GM18502 (cell line): ENCODE data around the gene THOC2.
A peak's percentile ranks its signal among the peaks of the same experiment; 100 is the strongest.
"Not testable (repeated sequence)": the region's sequence is repeated elsewhere in the genome, so short reads cannot be mapped to it uniquely, and the experiment has no call there.

ENCODE experiments used
- ATAC-seq: cut with Tn5 transposase; IDR thresholded peaks from one replicate; pipeline ENCODE4 v1.9.1; 2021; ENCODE audit warnings: mild to moderate bottlenecking; ENCODE audit not compliant: unreplicated experiment, poor library complexity

The THOC2 gene, protein sequence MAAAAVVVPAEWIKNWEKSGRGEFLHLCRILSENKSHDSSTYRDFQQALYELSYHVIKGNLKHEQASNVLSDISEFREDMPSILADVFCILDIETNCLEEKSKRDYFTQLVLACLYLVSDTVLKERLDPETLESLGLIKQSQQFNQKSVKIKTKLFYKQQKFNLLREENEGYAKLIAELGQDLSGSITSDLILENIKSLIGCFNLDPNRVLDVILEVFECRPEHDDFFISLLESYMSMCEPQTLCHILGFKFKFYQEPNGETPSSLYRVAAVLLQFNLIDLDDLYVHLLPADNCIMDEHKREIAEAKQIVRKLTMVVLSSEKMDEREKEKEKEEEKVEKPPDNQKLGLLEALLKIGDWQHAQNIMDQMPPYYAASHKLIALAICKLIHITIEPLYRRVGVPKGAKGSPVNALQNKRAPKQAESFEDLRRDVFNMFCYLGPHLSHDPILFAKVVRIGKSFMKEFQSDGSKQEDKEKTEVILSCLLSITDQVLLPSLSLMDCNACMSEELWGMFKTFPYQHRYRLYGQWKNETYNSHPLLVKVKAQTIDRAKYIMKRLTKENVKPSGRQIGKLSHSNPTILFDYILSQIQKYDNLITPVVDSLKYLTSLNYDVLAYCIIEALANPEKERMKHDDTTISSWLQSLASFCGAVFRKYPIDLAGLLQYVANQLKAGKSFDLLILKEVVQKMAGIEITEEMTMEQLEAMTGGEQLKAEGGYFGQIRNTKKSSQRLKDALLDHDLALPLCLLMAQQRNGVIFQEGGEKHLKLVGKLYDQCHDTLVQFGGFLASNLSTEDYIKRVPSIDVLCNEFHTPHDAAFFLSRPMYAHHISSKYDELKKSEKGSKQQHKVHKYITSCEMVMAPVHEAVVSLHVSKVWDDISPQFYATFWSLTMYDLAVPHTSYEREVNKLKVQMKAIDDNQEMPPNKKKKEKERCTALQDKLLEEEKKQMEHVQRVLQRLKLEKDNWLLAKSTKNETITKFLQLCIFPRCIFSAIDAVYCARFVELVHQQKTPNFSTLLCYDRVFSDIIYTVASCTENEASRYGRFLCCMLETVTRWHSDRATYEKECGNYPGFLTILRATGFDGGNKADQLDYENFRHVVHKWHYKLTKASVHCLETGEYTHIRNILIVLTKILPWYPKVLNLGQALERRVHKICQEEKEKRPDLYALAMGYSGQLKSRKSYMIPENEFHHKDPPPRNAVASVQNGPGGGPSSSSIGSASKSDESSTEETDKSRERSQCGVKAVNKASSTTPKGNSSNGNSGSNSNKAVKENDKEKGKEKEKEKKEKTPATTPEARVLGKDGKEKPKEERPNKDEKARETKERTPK (N-terminal part only)

GRCh38 chrX:123732670-123733363 lies at the start of gene THOC2:
THOC2 (minus strand) TSS chrX:123733052; CDS start chrX:123733022, 30 bp downstream.
- peak; percentile 86 for ATAC-seq

- ATAC-seq = not testable (repeated sequence)
These were observed 48.9 kb upstream of the THOC2 start for GRCh38 chrX:123781786-123782185.

GRCh38 chrX:123779908-123780396 lies 47.1 kb upstream of the THOC2 start:
- ATAC-seq = no peak

- ATAC-seq = no peak
These were observed 40.6 kb upstream of the THOC2 start for GRCh38 chrX:123773258-123773988.

DNA sequence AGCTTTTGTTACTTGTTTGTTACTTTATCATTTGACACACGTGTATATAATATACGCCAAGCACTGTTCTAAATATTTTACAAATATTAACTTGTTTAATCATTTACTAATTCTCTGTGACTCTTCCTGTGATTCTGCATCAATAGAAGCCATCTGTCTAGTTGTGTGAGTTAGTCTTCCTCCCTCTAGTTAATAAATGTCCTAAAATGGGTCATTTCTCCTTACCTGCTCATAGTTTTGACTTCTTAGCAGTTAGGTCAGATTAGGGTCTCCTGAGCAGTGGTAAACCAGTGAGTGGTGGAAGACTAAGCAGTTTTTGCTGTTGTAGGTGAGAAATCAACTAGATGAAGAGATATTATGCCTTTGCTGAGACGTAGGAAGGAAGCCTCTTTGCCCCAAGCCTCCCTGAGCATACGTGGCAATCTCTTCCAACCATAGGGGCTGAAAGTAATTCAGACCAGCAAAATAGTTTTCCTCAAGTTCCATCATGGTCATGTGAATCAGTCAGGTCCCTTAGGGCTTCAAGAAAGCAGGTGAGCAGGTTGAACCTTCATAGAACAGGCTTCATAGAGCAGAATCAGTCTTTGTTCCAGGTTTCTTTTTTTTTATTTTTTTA lies 38.7 kb upstream of the THOC2 start:
- no peak for ATAC-seq

DNA sequence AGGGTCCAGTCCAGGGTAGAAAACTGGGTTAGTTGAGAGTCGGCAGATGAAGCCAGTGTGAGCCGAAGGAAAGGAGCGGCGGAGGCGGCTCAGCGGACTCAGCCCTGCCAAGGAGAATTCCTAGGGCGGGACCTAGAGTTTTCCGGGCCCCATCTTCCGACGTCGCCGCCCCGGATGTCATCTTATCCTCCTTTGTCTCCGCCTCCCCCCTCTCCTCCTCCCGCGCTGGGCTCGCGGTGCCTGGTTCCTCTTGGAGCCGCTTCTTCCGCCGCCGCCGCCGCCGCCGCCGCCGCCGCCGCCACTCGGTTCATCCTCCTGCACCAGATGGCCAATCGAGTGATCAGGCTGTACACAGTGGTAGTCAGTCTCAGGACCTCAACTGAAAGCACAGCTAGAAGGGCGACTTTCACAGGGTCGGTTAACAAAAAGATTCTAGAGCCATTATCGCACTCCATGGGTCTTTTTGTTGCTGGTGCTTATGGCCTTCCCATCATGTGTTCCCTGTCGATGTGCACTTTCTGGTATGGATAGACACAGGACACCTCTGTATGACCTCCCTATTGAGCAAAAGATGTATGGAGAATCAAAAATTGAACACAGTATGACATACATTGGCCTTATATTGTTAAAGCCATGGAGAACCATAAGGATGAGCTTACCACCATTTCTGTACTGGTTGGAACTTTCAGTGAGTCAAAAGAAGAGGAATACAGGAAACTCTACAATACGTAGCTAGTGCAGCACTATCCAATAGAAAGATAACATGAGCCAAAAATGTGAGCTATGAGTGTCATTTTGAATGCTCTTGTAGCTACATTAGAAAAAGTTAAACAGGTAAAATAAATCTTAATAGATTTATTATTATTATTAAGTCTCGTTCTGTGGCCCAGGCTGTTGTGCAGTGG lies 32.4 kb upstream of the THOC2 start:
- peak; percentile 93 for ATAC-seq

- not testable (repeated sequence) for ATAC-seq
These were observed 27.0 kb upstream of the THOC2 start for GRCh38 chrX:123759849-123760248.

GRCh38 chrX:123757794-123758193 lies 24.9 kb upstream of the THOC2 start:
- not testable (repeated sequence) for ATAC-seq

- no peak for ATAC-seq
These were observed 23.5 kb upstream of the THOC2 start for GRCh38 chrX:123756320-123756719.

- no peak for ATAC-seq
These were observed 22.3 kb upstream of the THOC2 start for GRCh38 chrX:123755107-123755506.

- peak; percentile 69 for ATAC-seq
These were observed 21.0 kb upstream of the THOC2 start for GRCh38 chrX:123753656-123754350.

- no peak for ATAC-seq
These were observed 16.8 kb upstream of the THOC2 start for GRCh38 chrX:123749643-123750042.

GRCh38 chrX:123745511-123745910 lies 12.7 kb upstream of the THOC2 start:
- no peak for ATAC-seq

DNA sequence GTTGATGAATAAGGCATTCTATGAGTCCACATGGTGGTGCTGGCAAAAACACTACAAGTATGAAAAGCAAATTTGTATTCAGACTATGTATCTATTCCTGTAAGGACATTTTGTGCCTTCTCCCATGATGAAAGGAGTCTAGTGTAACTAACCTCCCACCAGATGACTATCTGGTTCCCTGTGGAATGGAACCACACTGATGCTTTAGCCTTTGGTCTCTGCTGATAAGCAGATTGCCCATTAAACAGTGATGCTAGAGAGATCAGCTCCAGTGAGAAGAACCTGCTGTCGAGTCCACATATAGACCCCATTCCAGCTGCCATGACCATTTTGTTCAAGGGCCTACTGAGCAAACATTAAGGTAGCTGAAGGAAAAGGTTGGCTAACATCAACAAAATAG lies 10.5 kb upstream of the THOC2 start:
- no peak for ATAC-seq

DNA sequence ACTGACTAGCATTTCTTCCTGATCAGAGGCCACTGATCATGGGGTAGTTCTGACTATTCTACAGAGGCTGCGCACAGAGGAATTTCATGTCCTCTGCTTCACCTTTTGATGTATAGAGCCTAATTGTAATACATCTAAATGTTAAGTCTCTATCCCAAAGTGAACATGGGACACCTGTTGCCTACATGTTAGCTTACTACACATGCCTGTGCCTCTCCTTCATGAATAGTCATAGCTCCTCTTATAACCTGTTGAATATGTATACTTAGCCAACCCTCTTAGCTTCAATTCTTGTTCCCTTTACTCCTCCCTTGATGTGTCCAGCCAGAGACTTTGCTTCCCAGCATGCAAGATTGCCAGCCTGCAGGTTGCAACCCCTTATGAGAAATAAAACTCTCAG lies 9.6 kb upstream of the THOC2 start:
- no peak for ATAC-seq

- ATAC-seq = no peak
These were observed 7.7 kb upstream of the THOC2 start for GRCh38 chrX:123740536-123740935.

- no peak for ATAC-seq
These were observed 7.2 kb upstream of the THOC2 start for GRCh38 chrX:123740006-123740405.
